Loucy (cell line): Measurements from ENCODE around the gene TXLNG.
A peak's percentile ranks its signal among the peaks of the same experiment; 100 is the strongest.

Source experiments
- H2AFZ ChIP-seq: fragments of 200-600 bp; sonication (generic); 2 replicates; pipeline ENCODE4 v1.6.0; 2016; ENCODE audit warnings: antibody characterized with exemption, mild to moderate bottlenecking, low read length, moderate library complexity
- H3F3A ChIP-seq: fragments of 200-600 bp; 2 replicates; pipeline ENCODE4 v1.6.0; 2016; ENCODE audit warnings: antibody characterized with exemption, low read depth, mild to moderate bottlenecking
- H3K27me3 ChIP-seq: fragments of 200-600 bp; sonication (generic); 2 replicates; pipeline ENCODE4 v1.6.1; 2014; ENCODE audit warnings: low read length, mild to moderate bottlenecking; ENCODE audit not compliant: insufficient read depth, poor library complexity, severe bottlenecking
- H3K36me3 ChIP-seq: fragments of 200-600 bp; sonication (generic); 2 replicates; pipeline ENCODE4 v1.6.1; 2016; ENCODE audit warnings: low read length; ENCODE audit not compliant: insufficient read depth
- H3K4me1 ChIP-seq: fragments of 200-600 bp; sonication (generic); 2 replicates; pipeline ENCODE4 v1.5.1; 2014; ENCODE audit warnings: low read length, mild to moderate bottlenecking; ENCODE audit not compliant: insufficient read depth, poor library complexity, severe bottlenecking
- H3K4me2 ChIP-seq: fragments of 200-600 bp; sonication (generic); 2 replicates; pipeline ENCODE4 v1.6.0; 2014; ENCODE audit warnings: antibody characterized with exemption, low read length, low read depth, mild to moderate bottlenecking; ENCODE audit not compliant: poor library complexity, severe bottlenecking
- H3K4me3 ChIP-seq: fragments of 200-600 bp; sonication (generic); 2 replicates; pipeline ENCODE4 v1.5.1; 2014; ENCODE audit warnings: low read length, mild to moderate bottlenecking, mixed read lengths; ENCODE audit not compliant: poor library complexity, severe bottlenecking
- H3K79me2 ChIP-seq: fragments of 200-600 bp; sonication (generic); 2 replicates; pipeline ENCODE4 v1.6.1; 2014; ENCODE audit warnings: low read length; ENCODE audit not compliant: insufficient read depth
- H3K9ac ChIP-seq: fragments of 200-600 bp; sonication (generic); 2 replicates; pipeline ENCODE4 v1.6.0; 2014; ENCODE audit warnings: mild to moderate bottlenecking, low read depth, low read length, moderate library complexity; ENCODE audit not compliant: poor library complexity, severe bottlenecking
- H3K9me2 ChIP-seq: fragments of 200-600 bp; sonication (generic); replicated peaks from 2 replicates; pipeline ENCODE4 v1.6.1; 2016; ENCODE audit warnings: low read depth, low read length, mixed read lengths
- H3K9me3 ChIP-seq: fragments of 200-600 bp; sonication (generic); 2 replicates; pipeline ENCODE4 v1.6.1; 2014; ENCODE audit warnings: mild to moderate bottlenecking, antibody characterized with exemption, low read length, low read depth; ENCODE audit not compliant: insufficient read depth
- H4K20me1 ChIP-seq: fragments of 200-600 bp; sonication (generic); 2 replicates; pipeline ENCODE4 v1.6.0; 2014; ENCODE audit warnings: antibody characterized with exemption, low read length, mild to moderate bottlenecking; ENCODE audit not compliant: insufficient read depth, poor library complexity, severe bottlenecking
- CTCF ChIP-seq: fragments of 200-600 bp; sonication (generic); conservative IDR thresholded peaks from 2 replicates; pipeline ENCODE4 v1.5.1; 2014; ENCODE audit warnings: mild to moderate bottlenecking, antibody characterized with exemption, low read length
- EZH2phosphoT487 ChIP-seq: fragments of 200-600 bp; IDR thresholded peaks from 2 replicates; pipeline ENCODE4 v1.6.1; 2018; ENCODE audit warnings: antibody characterized with exemption, mild to moderate bottlenecking, moderate library complexity, borderline replicate concordance

Gene TXLNG

DNA sequence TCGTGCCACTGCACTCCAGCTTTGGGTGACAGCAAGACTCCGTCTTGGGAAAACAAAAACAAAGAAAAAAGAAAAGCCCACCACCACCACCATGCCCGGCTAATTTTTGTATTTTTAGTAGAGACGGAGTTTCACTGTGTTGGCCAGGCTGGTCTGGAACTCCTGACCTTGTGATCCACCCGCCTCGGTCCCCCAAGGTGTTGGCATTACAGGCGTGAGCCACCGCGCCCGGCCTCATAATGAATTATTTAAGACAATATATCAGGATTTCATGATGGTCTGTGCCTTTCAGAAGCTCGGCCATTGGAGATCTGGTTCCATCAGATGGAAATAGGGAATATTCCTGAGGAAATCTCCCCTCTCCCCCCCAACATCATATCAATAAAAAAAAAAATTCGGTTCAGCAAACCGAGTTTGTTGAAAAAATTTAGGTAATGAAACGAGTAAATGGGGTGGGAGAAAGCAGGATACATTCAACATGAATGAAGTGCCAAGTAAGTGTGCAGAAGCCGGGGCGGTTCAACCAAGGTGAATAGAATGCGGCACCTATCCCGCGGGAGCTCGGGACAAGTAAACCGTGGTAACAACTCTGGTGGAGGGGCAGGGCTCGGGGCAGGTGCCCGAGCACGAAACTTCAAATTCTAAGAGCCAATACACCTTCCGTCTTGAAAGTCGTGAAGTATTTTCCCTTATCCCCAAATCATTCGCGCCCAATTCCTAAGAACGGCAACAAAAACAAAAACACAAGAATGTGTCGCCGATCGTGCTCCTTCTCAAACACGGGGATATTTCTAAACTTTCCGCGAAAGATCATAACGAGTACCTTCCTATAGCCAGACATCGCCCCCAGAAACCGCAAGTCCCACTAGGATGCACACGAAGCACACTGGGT, 773 bp upstream of the TXLNG start:
- no peak for TF ChIP-seq EZH2phosphoT487
- no peak for TF ChIP-seq CTCF
- no peaks in the 10 kb centered on the region for H3K9me3 ChIP-seq
- peak overlapping the region; percentile 94 for H3K4me3 ChIP-seq
- H3K4me1 ChIP-seq = peaks cover 13% of the 10 kb centered on the region
- H3K9ac ChIP-seq = peak overlapping the region; percentile 78
- H2AFZ ChIP-seq = peak overlapping the region; percentile 99
- H3K27me3 ChIP-seq = no peaks in the 10 kb centered on the region
- peaks cover 35% of the 10 kb centered on the region for H3K79me2 ChIP-seq
- no peaks in the 10 kb centered on the region for H3F3A ChIP-seq
- peaks cover 6% of the 10 kb centered on the region for H4K20me1 ChIP-seq
- no peaks in the 10 kb centered on the region for H3K9me2 ChIP-seq
- H3K36me3 ChIP-seq = no peaks in the 10 kb centered on the region
- H3K4me2 ChIP-seq = peak overlapping the region; percentile 81

DNA sequence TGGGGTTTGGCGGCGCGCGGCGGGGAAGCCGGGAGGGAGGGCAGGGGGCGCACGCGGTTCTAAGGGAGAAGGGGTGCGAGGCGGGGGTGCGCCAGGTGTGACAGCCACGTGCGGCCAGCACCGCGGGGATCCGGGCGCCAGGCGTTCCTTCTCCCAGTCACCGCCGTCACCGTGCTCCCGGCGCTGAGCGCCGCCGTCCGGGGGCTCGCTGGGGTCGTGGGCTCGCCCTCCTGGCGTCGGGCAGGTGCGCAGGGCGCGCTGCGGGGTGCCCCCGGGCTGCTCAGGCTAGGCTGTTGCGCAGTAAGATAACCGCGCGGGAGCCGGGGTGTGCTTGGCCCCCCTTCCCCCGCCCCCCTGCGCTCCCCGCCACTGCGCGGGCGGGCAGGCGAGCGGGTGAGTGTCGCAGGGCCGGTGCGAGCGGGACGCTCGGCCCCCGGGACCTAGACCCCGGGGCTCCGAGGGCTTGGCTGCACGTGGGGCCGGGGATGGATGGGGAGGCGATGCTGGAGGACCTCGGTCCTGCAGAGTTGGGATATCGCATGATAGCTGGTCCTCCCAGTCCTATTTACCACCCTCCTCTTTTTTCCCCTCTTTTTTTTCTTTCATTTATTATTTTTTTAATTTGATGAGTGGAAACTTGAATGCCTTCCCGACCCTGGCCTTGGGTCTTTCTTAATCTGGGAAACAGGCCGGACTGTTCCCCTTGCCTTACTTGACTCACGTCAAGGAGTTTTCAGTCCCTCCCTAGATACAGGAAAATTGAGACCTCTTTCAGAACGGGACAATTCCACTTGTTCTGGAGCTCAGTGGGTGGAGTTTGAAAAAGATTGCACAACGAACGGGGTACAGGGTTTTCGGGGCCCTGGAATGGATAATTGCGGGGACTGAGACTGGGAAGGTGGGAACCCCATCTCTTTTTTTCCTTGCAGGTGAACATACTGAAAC, 797 bp downstream of the TXLNG start:
- H4K20me1 ChIP-seq = peaks cover 10% of the 10 kb centered on the region
- TF ChIP-seq CTCF = no peak
- no peak for TF ChIP-seq EZH2phosphoT487

DNA sequence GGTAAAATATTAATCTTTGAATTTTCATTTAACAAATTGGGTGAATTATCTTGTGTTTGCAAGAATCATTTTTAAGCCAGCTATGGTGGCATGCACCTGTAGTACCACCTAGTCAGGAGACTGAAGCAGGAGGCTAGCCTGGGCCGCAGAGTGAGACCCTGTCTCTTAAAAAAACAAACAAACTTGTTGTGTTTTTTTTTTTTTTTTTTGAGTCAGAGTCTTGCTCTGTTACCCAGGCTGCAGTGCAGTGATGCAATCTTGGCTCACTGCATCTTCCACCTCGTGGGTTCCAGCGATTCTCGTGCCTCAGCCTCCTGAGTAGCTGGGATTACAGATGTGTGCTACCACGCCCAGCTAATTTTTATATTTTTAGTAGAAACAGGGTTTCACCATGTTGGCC, 2.2 kb downstream of the TXLNG start:
- H4K20me1 ChIP-seq = peaks cover 10% of the 10 kb centered on the region
- H3K9me2 ChIP-seq = no peaks in the 10 kb centered on the region
- no peak for TF ChIP-seq CTCF
- no peak for TF ChIP-seq EZH2phosphoT487
- H3K4me2 ChIP-seq = peak overlapping the region; percentile 72
- no peaks in the 10 kb centered on the region for H3K36me3 ChIP-seq
- H3F3A ChIP-seq = no peaks in the 10 kb centered on the region
- peaks cover 13% of the 10 kb centered on the region for H3K4me1 ChIP-seq
- H3K79me2 ChIP-seq = peaks cover 52% of the 10 kb centered on the region
- H3K27me3 ChIP-seq = no peaks in the 10 kb centered on the region
- no peak overlapping the region for H3K4me3 ChIP-seq
- no peak overlapping the region for H2AFZ ChIP-seq
- H3K9ac ChIP-seq = no peak overlapping the region
- H3K9me3 ChIP-seq = no peaks in the 10 kb centered on the region

More for the DNA sequence above, 797 bp downstream of the TXLNG start:
- no peaks in the 10 kb centered on the region for H3F3A ChIP-seq
- H3K27me3 ChIP-seq = no peaks in the 10 kb centered on the region
- no peaks in the 10 kb centered on the region for H3K9me2 ChIP-seq
- peaks cover 48% of the 10 kb centered on the region for H3K79me2 ChIP-seq
- peak overlapping the region; percentile 94 for H3K4me3 ChIP-seq
- H3K36me3 ChIP-seq = no peaks in the 10 kb centered on the region
- H3K4me2 ChIP-seq = peak overlapping the region; percentile 72
- H3K9me3 ChIP-seq = no peaks in the 10 kb centered on the region
- H3K4me1 ChIP-seq = peaks cover 13% of the 10 kb centered on the region
- peak overlapping the region; percentile 80; the same call in 1 of the 2 replicates for H2AFZ ChIP-seq
- peak overlapping the region; percentile 68 for H3K9ac ChIP-seq
